Mesothelial cell of epicardium (in vitro differentiated cells): ENCODE data around the gene HCAR2. TPM values are rescaled to one million over a fixed set of nuclear protein-coding genes. Genes with fewer than 3 reads are reported as not detected.
"Not testable (repeated sequence)": the region's sequence is repeated elsewhere in the genome, so short reads cannot be mapped to it uniquely, and the experiment has no call there.

Experiments
- DNase-seq, 2 experiments: peaks; one replicate each; pipeline ENCODE4 v3.0.0; 2021; ENCODE audit warnings: low spot score in 2 of 2; ENCODE audit not compliant: unreplicated experiment in 2 of 2
- H3K27ac Mint-ChIP-seq: 2 replicates; pipeline ENCODE4 v1.8.0; 2021; ENCODE audit warnings: mixed read lengths
- H3K27me3 Mint-ChIP-seq: 2 replicates; pipeline ENCODE4 v1.8.0; 2021; ENCODE audit warnings: low read depth, mixed read lengths
- H3K36me3 Mint-ChIP-seq: 2 replicates; pipeline ENCODE4 v1.8.0; 2021; ENCODE audit warnings: mixed read lengths
- H3K4me1 Mint-ChIP-seq: 2 replicates; pipeline ENCODE4 v1.8.0; 2021; ENCODE audit warnings: mixed read lengths
- H3K4me3 Mint-ChIP-seq: 2 replicates; pipeline ENCODE4 v1.8.0; 2021; ENCODE audit warnings: mild to moderate bottlenecking, moderate library complexity, mixed read lengths
- H3K9me3 Mint-ChIP-seq: 2 replicates; pipeline ENCODE4 v1.8.0; 2021; ENCODE audit warnings: mixed read lengths
- CTCF ChIP-seq: fragments of 200-600 bp; sonication (generic); IDR thresholded peaks from one replicate; pipeline ENCODE4 v1.5.0; 2021; ENCODE audit warnings: antibody characterized with exemption; ENCODE audit not compliant: unreplicated experiment
- total RNA-seq: library from RNA; stranded (reverse); gene quantifications from 3 replicates; pipeline ENCODE4 v1.2.1, GENCODE V29; 2021

HCAR2 gene
- total RNA-seq, 1 donor from 2014 or later = 10.9 TPM

- not testable (repeated sequence) for H3K27me3 Mint-ChIP-seq, H3K27ac Mint-ChIP-seq, H3K4me3 Mint-ChIP-seq, H3K36me3 Mint-ChIP-seq, H3K9me3 Mint-ChIP-seq, DNase-seq
- peaks cover 23% of the 10 kb centered on the region for H3K4me1 Mint-ChIP-seq
Measured at GRCh38 chr12:122676015-122676414, 27.1 kb downstream of the HCAR2 start.

GRCh38 chr12:122672515-122672914 lies 30.6 kb downstream of the HCAR2 start:
- no peaks in the 10 kb centered on the region for H3K9me3 Mint-ChIP-seq
- no peak overlapping the region for H3K27ac Mint-ChIP-seq
- TF ChIP-seq CTCF = no peak

GRCh38 chr12:122669397-122670070 lies 33.6 kb downstream of the HCAR2 start:
- H3K36me3 Mint-ChIP-seq = no peaks in the 10 kb centered on the region
- no peak overlapping the region for H3K4me3 Mint-ChIP-seq
- TF ChIP-seq CTCF = no peak
- no peaks in the 10 kb centered on the region for H3K27me3 Mint-ChIP-seq
- H3K27ac Mint-ChIP-seq = no peak overlapping the region
- DNase-seq = no peak
- no peaks in the 10 kb centered on the region for H3K9me3 Mint-ChIP-seq
- H3K4me1 Mint-ChIP-seq = peaks cover 5% of the 10 kb centered on the region

More at GRCh38 chr12:122672515-122672914, 30.6 kb downstream of the HCAR2 start:
- H3K4me1 Mint-ChIP-seq = peaks cover 10% of the 10 kb centered on the region
- no peaks in the 10 kb centered on the region for H3K27me3 Mint-ChIP-seq
- H3K4me3 Mint-ChIP-seq = no peak overlapping the region
- H3K36me3 Mint-ChIP-seq = no peaks in the 10 kb centered on the region
- no peak for DNase-seq

GRCh38 chr12:122668268-122668667 lies 34.9 kb downstream of the HCAR2 start:
- TF ChIP-seq CTCF = no peak
- Mint-ChIP-seq H3K9me3 (no peaks in the 10 kb centered on the region), H3K27ac (no peak overlapping the region), H3K27me3 (no peaks in the 10 kb centered on the region), H3K4me3 (no peak overlapping the region), H3K4me1 (no peaks in the 10 kb centered on the region), H3K36me3 (no peaks in the 10 kb centered on the region)
- DNase-seq = no peak

- Mint-ChIP-seq H3K27ac (no peak overlapping the region), H3K36me3 (no peaks in the 10 kb centered on the region)
Measured at GRCh38 chr12:122665759-122666158, 37.4 kb downstream of the HCAR2 start.

GRCh38 chr12:122665349-122665748 lies 37.8 kb downstream of the HCAR2 start:
- TF ChIP-seq CTCF = no peak

More at GRCh38 chr12:122665759-122666158, 37.4 kb downstream of the HCAR2 start:
- Mint-ChIP-seq H3K9me3 (no peaks in the 10 kb centered on the region), H3K4me1 (no peaks in the 10 kb centered on the region), H3K27me3 (no peaks in the 10 kb centered on the region), H3K4me3 (no peak overlapping the region)
- no peak for TF ChIP-seq CTCF
- DNase-seq = no peak

More at GRCh38 chr12:122665349-122665748, 37.8 kb downstream of the HCAR2 start:
- Mint-ChIP-seq H3K27ac (no peak overlapping the region), H3K4me1 (no peaks in the 10 kb centered on the region), H3K9me3 (no peaks in the 10 kb centered on the region), H3K27me3 (no peaks in the 10 kb centered on the region), H3K4me3 (no peak overlapping the region), H3K36me3 (no peaks in the 10 kb centered on the region)
- DNase-seq = no peak
